DND-41 (cell line): ENCODE results near the gene JOSD2.

Experiments used
- ATAC-seq: fragments of 200-7000 bp; cut with Tn5 transposase; 3 replicates; pipeline ENCODE4 v1.9.1; 2021; ENCODE audit warnings: low read depth; ENCODE audit not compliant: insufficient read depth
- DNase-seq: peaks from one replicate; pipeline ENCODE4 v3.0.0-alpha.2; 2020
- H2AFZ ChIP-seq: 2 replicates; pipeline ENCODE4 v1.6.0; 2012; ENCODE audit warnings: low read depth, low read length
- H3K27ac ChIP-seq: 2 replicates; pipeline ENCODE4 v1.5.1; 2012; ENCODE audit warnings: low read length, inconsistent platforms
- H3K27me3 ChIP-seq: fragments of 200-600 bp; sonication (generic); 2 replicates; pipeline ENCODE4 v1.6.0; 2012; ENCODE audit warnings: low read length, mild to moderate bottlenecking, inconsistent platforms; ENCODE audit not compliant: insufficient read depth, poor library complexity
- H3K36me3 ChIP-seq: 2 replicates; pipeline ENCODE4 v1.5.1; 2012; ENCODE audit warnings: low read length, inconsistent platforms; ENCODE audit not compliant: insufficient read depth
- H3K4me1 ChIP-seq: 2 replicates; pipeline ENCODE4 v1.5.1; 2012; ENCODE audit warnings: mild to moderate bottlenecking, low read length; ENCODE audit not compliant: insufficient read depth
- H3K4me2 ChIP-seq: 2 replicates; pipeline ENCODE4 v1.6.0; 2012; ENCODE audit warnings: mild to moderate bottlenecking, moderate library complexity, low read length, inconsistent platforms; ENCODE audit not compliant: insufficient read depth
- H3K4me3 ChIP-seq, 2 experiments: fragments of 200-600 bp in 1 of 2; shearing (Covaris generic) in 1 of 2; 2 replicates each; pipeline ENCODE4 v1.5.1; 2012 to 2016; ENCODE audit warnings: inconsistent platforms in 2 of 2, low read length in 2 of 2, mild to moderate bottlenecking in 2 of 2, low read depth in 1 of 2, moderate library complexity in 1 of 2
- H3K79me2 ChIP-seq: 2 replicates; pipeline ENCODE4 v1.6.0; 2012; ENCODE audit warnings: low read length, inconsistent platforms; ENCODE audit not compliant: insufficient read depth
- H3K9ac ChIP-seq: 2 replicates; pipeline ENCODE4 v1.6.0; 2012; ENCODE audit warnings: low read depth, mild to moderate bottlenecking, inconsistent platforms, low read length, moderate library complexity
- H3K9me3 ChIP-seq: 2 replicates; pipeline ENCODE4 v1.5.1; 2012; ENCODE audit warnings: low read length, moderate library complexity, mild to moderate bottlenecking, inconsistent platforms; ENCODE audit not compliant: insufficient read depth, severe bottlenecking
- H4K20me1 ChIP-seq: 2 replicates; pipeline ENCODE4 v1.6.0; 2012; ENCODE audit warnings: low read length; ENCODE audit not compliant: insufficient read depth
- EZH2 ChIP-seq: IDR thresholded peaks from 3 replicates; pipeline ENCODE4 v1.6.1; 2012; ENCODE audit warnings: borderline replicate concordance, low read depth, mild to moderate bottlenecking, moderate library complexity, low read length, inconsistent platforms; ENCODE audit not compliant: severe bottlenecking
- TF ChIP-seq, protein P1 (sequence below): IDR thresholded peaks from 2 replicates; pipeline ENCODE4 v1.5.1; 2012; ENCODE audit warnings: borderline replicate concordance, low read length, moderate library complexity, mild to moderate bottlenecking; ENCODE audit not compliant: poor library complexity, severe bottlenecking; ENCODE audit errors: extremely low read depth

The JOSD2 gene

GRCh38 chr19:50489461-50490011, 21.5 kb downstream of the JOSD2 start:
- no peaks in the 10 kb centered on the region for H3K36me3 ChIP-seq
- H3K27ac ChIP-seq = no peak overlapping the region
- H3K4me3 ChIP-seq = no peak overlapping the region
- no peaks in the 10 kb centered on the region for H4K20me1 ChIP-seq
- H3K4me1 ChIP-seq = no peaks in the 10 kb centered on the region
- no peak overlapping the region for H3K9ac ChIP-seq
- no peaks in the 10 kb centered on the region for H3K9me3 ChIP-seq
- no peak overlapping the region for H3K4me2 ChIP-seq
- H3K27me3 ChIP-seq = peaks cover 11% of the 10 kb centered on the region
- ATAC-seq (no peak), DNase-seq (no peak)
- H2AFZ ChIP-seq = no peak overlapping the region
- TF ChIP-seq, protein P1, sequence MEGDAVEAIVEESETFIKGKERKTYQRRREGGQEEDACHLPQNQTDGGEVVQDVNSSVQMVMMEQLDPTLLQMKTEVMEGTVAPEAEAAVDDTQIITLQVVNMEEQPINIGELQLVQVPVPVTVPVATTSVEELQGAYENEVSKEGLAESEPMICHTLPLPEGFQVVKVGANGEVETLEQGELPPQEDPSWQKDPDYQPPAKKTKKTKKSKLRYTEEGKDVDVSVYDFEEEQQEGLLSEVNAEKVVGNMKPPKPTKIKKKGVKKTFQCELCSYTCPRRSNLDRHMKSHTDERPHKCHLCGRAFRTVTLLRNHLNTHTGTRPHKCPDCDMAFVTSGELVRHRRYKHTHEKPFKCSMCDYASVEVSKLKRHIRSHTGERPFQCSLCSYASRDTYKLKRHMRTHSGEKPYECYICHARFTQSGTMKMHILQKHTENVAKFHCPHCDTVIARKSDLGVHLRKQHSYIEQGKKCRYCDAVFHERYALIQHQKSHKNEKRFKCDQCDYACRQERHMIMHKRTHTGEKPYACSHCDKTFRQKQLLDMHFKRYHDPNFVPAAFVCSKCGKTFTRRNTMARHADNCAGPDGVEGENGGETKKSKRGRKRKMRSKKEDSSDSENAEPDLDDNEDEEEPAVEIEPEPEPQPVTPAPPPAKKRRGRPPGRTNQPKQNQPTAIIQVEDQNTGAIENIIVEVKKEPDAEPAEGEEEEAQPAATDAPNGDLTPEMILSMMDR = no peak
- TF ChIP-seq EZH2 = no peak
- no peaks in the 10 kb centered on the region for H3K79me2 ChIP-seq

- H3K4me3 ChIP-seq = no peak overlapping the region
- DNase-seq (no peak), ATAC-seq (no peak)
- no peak overlapping the region for H3K9ac ChIP-seq
- no peaks in the 10 kb centered on the region for H3K79me2 ChIP-seq
- TF ChIP-seq EZH2 = no peak
- TF ChIP-seq, protein P1 = no peak
- no peak overlapping the region for H3K27ac ChIP-seq
- H3K9me3 ChIP-seq = no peaks in the 10 kb centered on the region
- no peaks in the 10 kb centered on the region for H3K36me3 ChIP-seq
- no peak overlapping the region for H2AFZ ChIP-seq
- no peak overlapping the region for H3K4me2 ChIP-seq
- H3K27me3 ChIP-seq = peaks cover 11% of the 10 kb centered on the region
- H3K4me1 ChIP-seq = no peaks in the 10 kb centered on the region
- H4K20me1 ChIP-seq = no peaks in the 10 kb centered on the region
Observed at GRCh38 chr19:50488389-50489194, 22.4 kb downstream of the JOSD2 start.

DNA sequence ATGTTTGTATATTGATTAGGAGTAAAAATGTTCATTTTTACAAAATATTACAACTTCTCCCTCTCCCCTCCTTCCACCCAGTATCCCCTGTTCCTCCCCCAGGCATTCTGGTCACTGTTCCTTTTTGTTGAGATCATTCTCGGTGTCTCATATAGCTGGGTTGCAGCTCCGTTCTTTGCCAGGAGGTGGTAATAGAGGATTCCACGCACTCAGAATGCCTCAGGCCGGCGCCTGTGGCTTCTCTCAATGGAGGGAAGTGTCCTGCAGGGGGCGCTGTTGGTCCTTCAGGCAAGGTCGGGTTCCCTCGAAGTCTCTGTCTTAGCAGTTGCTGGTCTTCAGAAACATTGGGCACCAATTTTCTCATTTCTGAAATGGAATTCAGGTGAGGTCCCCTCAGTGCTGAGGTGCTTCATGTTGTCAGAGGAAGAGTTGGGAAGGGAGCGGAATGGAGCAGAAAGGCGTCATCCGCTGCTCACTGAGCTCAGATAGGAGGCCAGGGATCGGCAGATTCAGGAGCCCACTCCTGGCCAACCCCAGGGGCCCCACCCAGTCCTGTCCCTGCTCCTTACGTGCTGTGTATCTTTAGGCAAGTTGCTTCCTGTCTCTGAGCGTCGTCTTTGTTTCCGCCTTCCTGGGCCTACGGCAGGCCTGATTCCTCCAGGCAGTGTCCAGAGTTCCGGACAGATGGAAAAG, 24.0 kb downstream of the JOSD2 start:
- H3K9me3 ChIP-seq = no peaks in the 10 kb centered on the region
- peaks cover 6% of the 10 kb centered on the region for H3K27me3 ChIP-seq
- H3K4me1 ChIP-seq = no peaks in the 10 kb centered on the region
- DNase-seq (peak; percentile 55), ATAC-seq (no peak; the same call in 2 of the 3 replicates)
- no peak overlapping the region for H3K9ac ChIP-seq
- no peak overlapping the region for H3K4me2 ChIP-seq
- H3K79me2 ChIP-seq = no peaks in the 10 kb centered on the region
- no peak overlapping the region for H3K27ac ChIP-seq
- no peak for TF ChIP-seq EZH2
- TF ChIP-seq, protein P1 = peak; percentile 67
- no peak overlapping the region for H2AFZ ChIP-seq
- no peaks in the 10 kb centered on the region for H3K36me3 ChIP-seq
- no peaks in the 10 kb centered on the region for H4K20me1 ChIP-seq
- no peak overlapping the region for H3K4me3 ChIP-seq
